Loucy (cell line): ENCODE results near the gene NFKB2.

ENCODE experiments used
- EZH2phosphoT487 ChIP-seq: fragments of 200-600 bp; IDR thresholded peaks from 2 replicates; pipeline ENCODE4 v1.6.1; 2018; ENCODE audit warnings: antibody characterized with exemption, mild to moderate bottlenecking, moderate library complexity, borderline replicate concordance
- TF ChIP-seq, protein P1 (sequence below): fragments of 200-600 bp; sonication (generic); conservative IDR thresholded peaks from 2 replicates; pipeline ENCODE4 v1.5.1; 2014; ENCODE audit warnings: mild to moderate bottlenecking, antibody characterized with exemption, low read length

GRCh38 chr10:102421507-102421756 lies 25.9 kb downstream of the NFKB2 start:
- TF ChIP-seq, protein P1, sequence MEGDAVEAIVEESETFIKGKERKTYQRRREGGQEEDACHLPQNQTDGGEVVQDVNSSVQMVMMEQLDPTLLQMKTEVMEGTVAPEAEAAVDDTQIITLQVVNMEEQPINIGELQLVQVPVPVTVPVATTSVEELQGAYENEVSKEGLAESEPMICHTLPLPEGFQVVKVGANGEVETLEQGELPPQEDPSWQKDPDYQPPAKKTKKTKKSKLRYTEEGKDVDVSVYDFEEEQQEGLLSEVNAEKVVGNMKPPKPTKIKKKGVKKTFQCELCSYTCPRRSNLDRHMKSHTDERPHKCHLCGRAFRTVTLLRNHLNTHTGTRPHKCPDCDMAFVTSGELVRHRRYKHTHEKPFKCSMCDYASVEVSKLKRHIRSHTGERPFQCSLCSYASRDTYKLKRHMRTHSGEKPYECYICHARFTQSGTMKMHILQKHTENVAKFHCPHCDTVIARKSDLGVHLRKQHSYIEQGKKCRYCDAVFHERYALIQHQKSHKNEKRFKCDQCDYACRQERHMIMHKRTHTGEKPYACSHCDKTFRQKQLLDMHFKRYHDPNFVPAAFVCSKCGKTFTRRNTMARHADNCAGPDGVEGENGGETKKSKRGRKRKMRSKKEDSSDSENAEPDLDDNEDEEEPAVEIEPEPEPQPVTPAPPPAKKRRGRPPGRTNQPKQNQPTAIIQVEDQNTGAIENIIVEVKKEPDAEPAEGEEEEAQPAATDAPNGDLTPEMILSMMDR: no peak
- TF ChIP-seq EZH2phosphoT487: no peak
